DND-41 (cell line): ENCODE data around the gene NSMF.

ENCODE experiments used
- ATAC-seq: fragments of 200-7000 bp; cut with Tn5 transposase; 3 replicates; pipeline ENCODE4 v1.9.1; 2021; ENCODE audit warnings: low read depth; ENCODE audit not compliant: insufficient read depth
- DNase-seq: peaks from one replicate; pipeline ENCODE4 v3.0.0-alpha.2; 2020
- H2AFZ ChIP-seq: 2 replicates; pipeline ENCODE4 v1.6.0; 2012; ENCODE audit warnings: low read depth, low read length
- H3K27ac ChIP-seq: 2 replicates; pipeline ENCODE4 v1.5.1; 2012; ENCODE audit warnings: low read length, inconsistent platforms
- H3K27me3 ChIP-seq: fragments of 200-600 bp; sonication (generic); 2 replicates; pipeline ENCODE4 v1.6.0; 2012; ENCODE audit warnings: low read length, mild to moderate bottlenecking, inconsistent platforms; ENCODE audit not compliant: insufficient read depth, poor library complexity
- H3K36me3 ChIP-seq: 2 replicates; pipeline ENCODE4 v1.5.1; 2012; ENCODE audit warnings: low read length, inconsistent platforms; ENCODE audit not compliant: insufficient read depth
- H3K4me1 ChIP-seq: 2 replicates; pipeline ENCODE4 v1.5.1; 2012; ENCODE audit warnings: mild to moderate bottlenecking, low read length; ENCODE audit not compliant: insufficient read depth
- H3K4me2 ChIP-seq: 2 replicates; pipeline ENCODE4 v1.6.0; 2012; ENCODE audit warnings: mild to moderate bottlenecking, moderate library complexity, low read length, inconsistent platforms; ENCODE audit not compliant: insufficient read depth
- H3K4me3 ChIP-seq, 2 experiments: fragments of 200-600 bp in 1 of 2; shearing (Covaris generic) in 1 of 2; 2 replicates each; pipeline ENCODE4 v1.5.1; 2012 to 2016; ENCODE audit warnings: inconsistent platforms in 2 of 2, low read length in 2 of 2, mild to moderate bottlenecking in 2 of 2, low read depth in 1 of 2, moderate library complexity in 1 of 2
- H3K79me2 ChIP-seq: 2 replicates; pipeline ENCODE4 v1.6.0; 2012; ENCODE audit warnings: low read length, inconsistent platforms; ENCODE audit not compliant: insufficient read depth
- H3K9ac ChIP-seq: 2 replicates; pipeline ENCODE4 v1.6.0; 2012; ENCODE audit warnings: low read depth, mild to moderate bottlenecking, inconsistent platforms, low read length, moderate library complexity
- H3K9me3 ChIP-seq: 2 replicates; pipeline ENCODE4 v1.5.1; 2012; ENCODE audit warnings: low read length, moderate library complexity, mild to moderate bottlenecking, inconsistent platforms; ENCODE audit not compliant: insufficient read depth, severe bottlenecking
- H4K20me1 ChIP-seq: 2 replicates; pipeline ENCODE4 v1.6.0; 2012; ENCODE audit warnings: low read length; ENCODE audit not compliant: insufficient read depth
- EZH2 ChIP-seq: IDR thresholded peaks from 3 replicates; pipeline ENCODE4 v1.6.1; 2012; ENCODE audit warnings: borderline replicate concordance, low read depth, mild to moderate bottlenecking, moderate library complexity, low read length, inconsistent platforms; ENCODE audit not compliant: severe bottlenecking
- TF ChIP-seq, protein P1 (sequence below): IDR thresholded peaks from 2 replicates; pipeline ENCODE4 v1.5.1; 2012; ENCODE audit warnings: borderline replicate concordance, low read length, moderate library complexity, mild to moderate bottlenecking; ENCODE audit not compliant: poor library complexity, severe bottlenecking; ENCODE audit errors: extremely low read depth

Gene NSMF

DNA sequence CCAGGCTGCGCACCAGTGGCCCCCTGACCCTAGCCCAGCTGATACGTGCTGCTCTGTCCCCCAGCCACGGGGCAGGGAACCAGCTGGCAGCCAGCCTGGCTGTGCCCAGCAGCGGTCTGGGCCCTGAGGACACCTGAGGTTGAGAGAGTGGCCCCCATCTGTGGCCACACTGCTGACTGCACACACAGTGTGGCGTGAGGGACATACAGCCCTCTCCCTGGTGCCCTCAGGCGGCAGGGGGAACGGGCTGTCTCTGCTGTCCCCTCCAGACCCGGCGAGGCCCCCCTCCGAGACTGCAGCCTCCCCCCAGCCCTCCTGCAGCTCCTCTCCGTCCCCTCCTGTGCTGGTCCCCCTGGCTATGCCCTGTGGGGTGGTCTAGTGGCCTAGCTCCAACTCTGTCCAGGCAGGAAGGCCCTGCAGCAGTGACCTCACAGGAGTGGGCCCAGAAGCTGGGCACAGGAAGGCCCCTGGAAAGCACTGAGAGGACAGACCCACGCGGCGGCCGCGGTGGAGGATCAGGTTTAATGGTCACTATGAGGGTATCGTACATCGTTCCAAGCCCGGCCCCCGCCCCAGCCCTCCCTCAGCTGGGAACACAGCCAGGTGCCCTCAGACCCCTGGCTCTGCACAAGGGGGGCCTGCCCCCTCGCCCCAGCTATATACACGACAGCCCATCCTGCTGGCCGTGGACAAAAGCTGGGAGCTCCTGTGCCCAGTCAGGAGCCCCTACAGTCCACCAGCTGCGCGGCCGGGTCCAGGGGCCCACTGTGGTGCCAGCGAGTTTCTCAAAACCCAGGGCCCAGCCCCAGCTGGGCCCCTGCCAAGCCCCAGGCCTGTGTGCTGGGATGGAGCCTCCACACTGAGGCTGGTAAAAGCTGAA is 11.2 kb downstream of the NSMF start:
- H3K27me3 ChIP-seq, result no peaks in the 10 kb centered on the region
- no peak for TF ChIP-seq EZH2
- TF ChIP-seq, protein P1, sequence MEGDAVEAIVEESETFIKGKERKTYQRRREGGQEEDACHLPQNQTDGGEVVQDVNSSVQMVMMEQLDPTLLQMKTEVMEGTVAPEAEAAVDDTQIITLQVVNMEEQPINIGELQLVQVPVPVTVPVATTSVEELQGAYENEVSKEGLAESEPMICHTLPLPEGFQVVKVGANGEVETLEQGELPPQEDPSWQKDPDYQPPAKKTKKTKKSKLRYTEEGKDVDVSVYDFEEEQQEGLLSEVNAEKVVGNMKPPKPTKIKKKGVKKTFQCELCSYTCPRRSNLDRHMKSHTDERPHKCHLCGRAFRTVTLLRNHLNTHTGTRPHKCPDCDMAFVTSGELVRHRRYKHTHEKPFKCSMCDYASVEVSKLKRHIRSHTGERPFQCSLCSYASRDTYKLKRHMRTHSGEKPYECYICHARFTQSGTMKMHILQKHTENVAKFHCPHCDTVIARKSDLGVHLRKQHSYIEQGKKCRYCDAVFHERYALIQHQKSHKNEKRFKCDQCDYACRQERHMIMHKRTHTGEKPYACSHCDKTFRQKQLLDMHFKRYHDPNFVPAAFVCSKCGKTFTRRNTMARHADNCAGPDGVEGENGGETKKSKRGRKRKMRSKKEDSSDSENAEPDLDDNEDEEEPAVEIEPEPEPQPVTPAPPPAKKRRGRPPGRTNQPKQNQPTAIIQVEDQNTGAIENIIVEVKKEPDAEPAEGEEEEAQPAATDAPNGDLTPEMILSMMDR, result no peak
- ATAC-seq, result no peak
- H3K4me2 ChIP-seq, result no peak overlapping the region
- no peaks in the 10 kb centered on the region for H3K4me1 ChIP-seq
- no peaks in the 10 kb centered on the region for H3K79me2 ChIP-seq
- no peaks in the 10 kb centered on the region for H3K9me3 ChIP-seq
- DNase-seq, result no peak
- no peak overlapping the region for H3K4me3 ChIP-seq
- H4K20me1 ChIP-seq, result peaks cover 24% of the 10 kb centered on the region
- H3K36me3 ChIP-seq, result no peaks in the 10 kb centered on the region
- H3K27ac ChIP-seq, result no peak overlapping the region
- H2AFZ ChIP-seq, result no peak overlapping the region
- no peak overlapping the region for H3K9ac ChIP-seq

DNA sequence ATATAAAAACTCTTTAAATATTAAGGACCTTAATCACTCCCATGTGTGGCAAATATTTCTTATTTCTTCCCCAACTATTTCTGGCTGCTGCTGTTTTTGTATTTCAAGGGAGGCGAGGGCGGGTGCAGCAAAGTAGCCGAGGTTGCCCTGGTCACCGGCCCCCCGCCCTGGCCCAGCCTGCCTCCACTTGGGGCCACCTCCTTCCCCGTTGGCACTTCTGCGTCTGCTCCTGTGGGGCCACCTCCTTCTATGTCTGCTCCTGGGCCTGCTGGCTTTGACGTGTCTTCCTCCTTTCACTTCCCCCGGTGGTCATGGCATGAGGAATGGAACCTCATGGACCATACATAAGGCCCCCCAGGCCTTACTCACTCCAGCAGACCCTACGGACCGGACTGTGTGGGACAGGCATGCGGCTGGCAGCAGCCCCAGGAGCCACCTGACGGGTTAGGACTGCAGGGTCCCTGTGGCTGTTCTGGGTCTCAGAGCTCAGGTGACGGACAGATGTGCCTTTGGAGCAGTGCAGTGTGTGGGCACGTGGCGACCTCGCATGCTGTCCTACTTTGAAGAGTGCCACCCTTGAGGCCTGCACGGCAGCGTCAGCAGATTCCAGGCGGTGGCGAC is 12.2 kb downstream of the NSMF start:
- H3K4me2 ChIP-seq, result no peak overlapping the region
- no peaks in the 10 kb centered on the region for H3K9me3 ChIP-seq
- no peaks in the 10 kb centered on the region for H3K4me1 ChIP-seq
- H3K9ac ChIP-seq, result no peak overlapping the region
- no peaks in the 10 kb centered on the region for H3K36me3 ChIP-seq
- no peaks in the 10 kb centered on the region for H3K27me3 ChIP-seq
- no peak for TF ChIP-seq EZH2
- TF ChIP-seq, protein P1, result no peak
- no peak overlapping the region for H3K27ac ChIP-seq
- DNase-seq (no peak), ATAC-seq (no peak)
- H3K4me3 ChIP-seq, result no peak overlapping the region
- peaks cover 24% of the 10 kb centered on the region for H4K20me1 ChIP-seq
- no peaks in the 10 kb centered on the region for H3K79me2 ChIP-seq
- H2AFZ ChIP-seq, result no peak overlapping the region

DNA sequence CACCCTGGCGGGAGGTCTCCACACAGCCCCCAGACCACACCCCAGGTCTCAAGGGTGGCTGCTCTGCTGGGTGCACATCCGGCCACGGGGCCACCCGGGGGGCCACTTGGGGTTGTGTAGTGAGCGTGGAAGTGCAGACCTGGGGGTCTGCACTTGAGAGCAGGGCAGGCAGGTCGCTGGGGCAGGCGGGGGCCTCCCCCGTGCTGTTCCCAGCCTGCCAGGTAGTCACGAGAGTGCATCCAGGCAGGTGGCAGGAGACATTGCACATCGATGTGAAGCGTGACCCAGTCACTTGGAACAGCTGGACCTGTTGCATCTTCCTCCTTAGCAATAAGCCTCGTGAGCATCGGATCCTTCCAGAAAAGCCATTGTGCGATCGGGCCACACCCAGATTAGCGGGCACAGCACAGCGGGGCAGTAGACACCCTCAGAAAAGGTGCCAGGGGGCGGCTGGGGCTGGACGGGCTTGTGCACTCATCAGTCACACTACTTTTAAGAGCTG is 13.2 kb downstream of the NSMF start:
- no peak overlapping the region for H2AFZ ChIP-seq
- no peaks in the 10 kb centered on the region for H3K4me1 ChIP-seq
- H4K20me1 ChIP-seq, result peaks cover 24% of the 10 kb centered on the region
- H3K4me2 ChIP-seq, result no peak overlapping the region
- no peak overlapping the region for H3K4me3 ChIP-seq
- H3K9me3 ChIP-seq, result no peaks in the 10 kb centered on the region
- no peak for DNase-seq
- no peak overlapping the region for H3K27ac ChIP-seq
- H3K27me3 ChIP-seq, result no peaks in the 10 kb centered on the region
- no peak for ATAC-seq
- H3K36me3 ChIP-seq, result no peaks in the 10 kb centered on the region
- H3K79me2 ChIP-seq, result no peaks in the 10 kb centered on the region
- no peak overlapping the region for H3K9ac ChIP-seq
- TF ChIP-seq, protein P1, result no peak
- no peak for TF ChIP-seq EZH2
